Effector memory CD8-positive, alpha-beta T cell (primary cell): ENCODE measurements around the gene TEX11.
"Not testable (repeated sequence)": the region's sequence is repeated elsewhere in the genome, so short reads cannot be mapped to it uniquely, and the experiment has no call there.

ENCODE experiments used
- ATAC-seq: fragments of 150-1000 bp; cut with Tn5 transposase; replicated peaks from 2 replicates; pipeline ENCODE4 v1.10.0; 2021; ENCODE audit warnings: mild to moderate bottlenecking, moderate library complexity
- DNase-seq, 3 experiments: peaks; one replicate each; pipeline ENCODE4 v3.0.0; 2021
- H3K27ac Mint-ChIP-seq, 2 donors: one replicate each; pipeline ENCODE4 v1.8.0; 2022; ENCODE audit warnings: mild to moderate bottlenecking in 2 of 2, mixed read lengths in 2 of 2, moderate library complexity in 2 of 2
- H3K27me3 Mint-ChIP-seq, 2 donors: one replicate each; pipeline ENCODE4 v1.8.0; 2022; ENCODE audit warnings: mixed read lengths in 2 of 2
- H3K36me3 Mint-ChIP-seq: one replicate; pipeline ENCODE4 v1.8.0; 2022; ENCODE audit warnings: mild to moderate bottlenecking, moderate library complexity, mixed read lengths; ENCODE audit not compliant: insufficient read depth
- H3K4me1 Mint-ChIP-seq, 2 donors: one replicate each; pipeline ENCODE4 v1.8.0; 2022; ENCODE audit warnings: low read depth in 2 of 2, mixed read lengths in 2 of 2
- H3K4me3 Mint-ChIP-seq, 2 donors: one replicate each; pipeline ENCODE4 v1.8.0; 2022; ENCODE audit warnings: mild to moderate bottlenecking in 2 of 2, mixed read lengths in 2 of 2, moderate library complexity in 2 of 2
- H3K9me3 Mint-ChIP-seq, 2 donors: one replicate each; pipeline ENCODE4 v1.8.0; 2022; ENCODE audit warnings: mixed read lengths in 2 of 2

Gene TEX11

DNA sequence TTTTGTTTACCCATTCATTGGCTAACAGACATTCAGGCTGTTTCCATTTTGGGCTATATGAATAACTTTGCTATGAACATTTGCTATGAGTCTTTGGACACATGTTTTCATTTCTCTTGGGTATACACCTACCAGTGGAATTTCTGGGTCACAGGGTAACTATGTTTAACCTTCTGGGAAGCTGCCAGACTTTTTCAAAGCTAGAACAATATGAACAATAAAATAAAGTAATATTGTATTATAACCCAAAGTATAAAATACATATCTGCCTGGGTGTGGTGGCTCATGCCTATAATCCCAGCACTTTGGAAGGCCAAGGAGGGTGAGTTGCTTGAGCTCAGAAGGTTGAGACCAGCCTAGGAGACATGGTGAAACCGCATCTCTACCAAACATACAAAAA is 373.3 kb downstream of the TEX11 start:
- ATAC-seq (no peak), DNase-seq (no peak)
- H3K4me1 Mint-ChIP-seq: no peaks in the 10 kb centered on the region
- H3K27me3 Mint-ChIP-seq: peaks cover 23 to 27% of the 10 kb centered on the region in 2 donors
- H3K4me3 Mint-ChIP-seq: no peak overlapping the region
- no peak overlapping the region for H3K27ac Mint-ChIP-seq
- no peaks in the 10 kb centered on the region for H3K9me3 Mint-ChIP-seq
- H3K36me3 Mint-ChIP-seq: no peaks in the 10 kb centered on the region

GRCh38 chrX:70527610-70528345 is 380.7 kb downstream of the TEX11 start:
- H3K36me3 Mint-ChIP-seq: no peaks in the 10 kb centered on the region
- no peak overlapping the region for H3K27ac Mint-ChIP-seq
- peaks cover 5 to 12% of the 10 kb centered on the region in 2 donors for H3K27me3 Mint-ChIP-seq

DNA sequence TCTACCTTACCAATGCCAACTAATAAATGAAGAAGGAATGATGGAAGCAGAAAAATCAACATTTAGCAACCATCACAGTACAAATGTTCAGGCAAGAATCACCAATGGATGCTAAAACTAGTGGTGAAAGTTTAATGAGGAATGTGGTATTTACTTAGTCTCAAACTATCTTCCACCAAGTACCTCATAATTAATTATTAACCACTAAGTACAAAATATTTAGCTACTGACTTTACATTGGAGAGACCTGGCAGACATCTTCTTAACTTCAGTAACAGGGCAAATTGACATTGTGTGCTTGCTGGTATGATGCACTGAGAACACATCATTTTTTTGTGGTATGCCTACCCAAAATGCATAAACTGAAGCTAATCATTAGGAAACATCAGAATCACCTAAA is 381.5 kb downstream of the TEX11 start:
- Mint-ChIP-seq H3K4me1 (no peaks in the 10 kb centered on the region), H3K27me3 (peaks cover 2 to 9% of the 10 kb centered on the region in 2 donors), H3K9me3 (no peaks in the 10 kb centered on the region), H3K27ac (no peak overlapping the region), H3K4me3 (no peak overlapping the region), H3K36me3 (no peaks in the 10 kb centered on the region)
- ATAC-seq: no peak
- no peak for DNase-seq

More at GRCh38 chrX:70527610-70528345, 380.7 kb downstream of the TEX11 start:
- Mint-ChIP-seq H3K9me3 (no peaks in the 10 kb centered on the region), H3K4me3 (no peak overlapping the region), H3K4me1 (no peaks in the 10 kb centered on the region)
- ATAC-seq (no peak), DNase-seq (no peak)

GRCh38 chrX:70525733-70526132 is 382.8 kb downstream of the TEX11 start:
- DNase-seq (no peak), ATAC-seq (no peak)
- Mint-ChIP-seq H3K27ac (no peak overlapping the region), H3K4me3 (no peak overlapping the region), H3K36me3 (no peaks in the 10 kb centered on the region), H3K9me3 (no peaks in the 10 kb centered on the region), H3K4me1 (no peaks in the 10 kb centered on the region), H3K27me3 (no peaks in the 10 kb centered on the region)

DNA sequence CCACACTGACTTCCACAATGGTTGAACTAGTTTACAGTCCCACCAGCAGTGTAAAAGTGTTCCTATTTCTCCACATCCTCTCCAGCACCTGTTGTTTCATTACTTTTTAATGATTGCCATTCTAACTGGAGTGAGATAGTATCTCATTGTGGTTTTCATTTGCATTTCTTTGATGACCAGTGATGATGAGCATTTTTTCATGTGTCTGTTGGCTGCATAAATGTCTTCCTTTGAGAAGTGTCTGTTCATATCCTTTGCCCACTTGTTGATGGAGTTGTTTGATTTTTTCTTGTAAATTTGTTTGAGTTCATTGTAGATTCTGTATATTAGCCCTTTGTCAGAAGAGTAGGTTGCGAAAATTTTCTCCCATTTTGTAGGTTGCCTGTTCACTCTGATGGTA is 392.8 kb downstream of the TEX11 start:
- not testable (repeated sequence) for ATAC-seq, H3K4me3 Mint-ChIP-seq, DNase-seq, H3K36me3 Mint-ChIP-seq, H3K9me3 Mint-ChIP-seq, H3K4me1 Mint-ChIP-seq, H3K27ac Mint-ChIP-seq
- peaks cover 10 to 24% of the 10 kb centered on the region in 2 donors for H3K27me3 Mint-ChIP-seq

DNA sequence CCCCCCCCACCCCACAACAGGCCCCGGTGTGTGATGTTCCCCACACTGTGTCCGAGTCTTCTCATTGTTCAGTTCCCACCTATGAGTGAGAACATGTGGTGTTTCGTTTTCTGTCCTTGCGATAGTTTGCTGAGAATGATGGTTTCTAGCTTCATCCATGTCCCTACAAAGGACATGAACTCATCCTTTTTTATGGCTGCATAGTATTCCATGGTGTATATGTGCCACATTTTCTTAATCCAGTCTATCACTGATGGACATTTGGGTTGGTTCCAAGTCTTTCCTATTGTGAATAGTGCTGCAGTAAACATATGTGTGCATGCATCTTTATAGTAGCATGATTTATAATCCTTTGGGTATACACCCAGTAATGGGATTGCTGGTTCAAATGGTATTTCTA is 393.2 kb downstream of the TEX11 start:
- H3K4me3 Mint-ChIP-seq, DNase-seq, H3K9me3 Mint-ChIP-seq, ATAC-seq, H3K36me3 Mint-ChIP-seq, H3K27ac Mint-ChIP-seq, H3K4me1 Mint-ChIP-seq: not testable (repeated sequence)
- peaks cover 10 to 24% of the 10 kb centered on the region in 2 donors for H3K27me3 Mint-ChIP-seq

- Mint-ChIP-seq H3K36me3 (peaks cover 4% of the 10 kb centered on the region), H3K9me3 (no peaks in the 10 kb centered on the region)
- no peak for DNase-seq
Measured at GRCh38 chrX:70509078-70509477, 399.4 kb downstream of the TEX11 start.

GRCh38 chrX:70508296-70508911 is 400.1 kb downstream of the TEX11 start:
- no peak overlapping the region for H3K4me3 Mint-ChIP-seq
- H3K27ac Mint-ChIP-seq: no peak overlapping the region
- H3K27me3 Mint-ChIP-seq: peaks cover 0 to 7% of the 10 kb centered on the region in 2 donors
- H3K4me1 Mint-ChIP-seq: peaks cover 13 to 18% of the 10 kb centered on the region in 2 donors
- ATAC-seq (no peak), DNase-seq (no peak)
- no peaks in the 10 kb centered on the region for H3K9me3 Mint-ChIP-seq
- peaks cover 4% of the 10 kb centered on the region for H3K36me3 Mint-ChIP-seq

More at GRCh38 chrX:70509078-70509477, 399.4 kb downstream of the TEX11 start:
- Mint-ChIP-seq H3K4me1 (peaks cover 10 to 14% of the 10 kb centered on the region in 2 donors), H3K4me3 (no peak overlapping the region), H3K27ac (peak overlapping the region in 1 of 2 donors; percentile 11), H3K27me3 (peaks cover 0 to 7% of the 10 kb centered on the region in 2 donors)
- no peak for ATAC-seq

DNA sequence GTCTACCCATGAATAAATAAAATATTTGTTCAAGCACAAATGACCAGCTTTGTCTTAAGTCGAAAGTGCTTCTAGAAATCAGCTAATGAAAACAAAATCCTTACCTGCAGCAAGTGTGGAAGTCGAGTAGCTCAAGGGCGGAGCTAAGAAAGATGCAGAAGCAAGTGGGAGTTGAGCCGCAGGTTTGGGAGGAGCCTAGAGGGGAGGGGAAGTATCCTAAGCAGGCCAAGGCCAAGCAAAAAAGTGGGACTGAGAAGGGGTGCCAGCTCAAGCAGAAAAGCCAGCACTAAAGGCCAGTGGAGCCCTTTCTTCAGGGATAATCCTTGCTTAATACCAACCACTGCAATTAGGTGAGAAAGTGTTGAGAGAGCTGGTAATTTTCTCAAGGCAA is 403.1 kb downstream of the TEX11 start:
- Mint-ChIP-seq H3K27ac (peak overlapping the region; percentile 54 to 95), H3K9me3 (no peaks in the 10 kb centered on the region), H3K27me3 (peaks cover 0 to 7% of the 10 kb centered on the region in 2 donors), H3K4me3 (no peak overlapping the region), H3K4me1 (peaks cover 13 to 18% of the 10 kb centered on the region in 2 donors), H3K36me3 (peaks cover 8% of the 10 kb centered on the region)
- DNase-seq (no peak), ATAC-seq (no peak)

DNA sequence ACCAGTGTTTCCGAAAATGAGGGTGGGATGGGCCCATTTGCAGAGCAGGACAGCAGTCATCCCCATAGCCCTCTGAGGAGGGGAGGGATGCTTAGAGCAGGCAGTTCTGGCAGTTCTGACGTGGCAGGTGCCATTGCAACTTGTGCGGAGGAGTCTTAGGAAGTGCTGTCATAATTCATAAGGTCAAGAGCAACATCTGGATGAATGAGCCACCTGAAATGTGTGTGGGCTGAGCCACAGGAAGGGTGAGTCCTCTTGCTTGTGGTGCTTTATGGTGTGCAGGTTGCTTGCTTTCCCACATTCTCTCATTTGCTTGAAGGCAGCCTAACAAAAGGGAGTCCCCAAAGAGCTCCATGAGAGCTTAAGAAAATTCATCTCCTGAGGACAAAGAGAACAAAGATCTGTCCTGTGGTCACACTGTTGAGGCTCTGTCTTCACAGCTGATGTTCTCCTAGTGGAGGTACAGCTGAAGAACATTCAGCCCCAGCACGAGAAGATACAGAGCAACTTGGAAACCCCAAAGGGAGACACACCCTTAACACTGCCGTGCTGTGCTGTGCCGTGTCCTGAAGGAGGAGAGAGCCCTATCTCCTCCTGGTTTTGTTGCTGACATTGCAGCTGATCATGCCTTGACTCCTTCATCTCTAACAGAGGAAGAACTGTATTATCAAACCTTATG is 403.6 kb downstream of the TEX11 start:
- no peaks in the 10 kb centered on the region for H3K9me3 Mint-ChIP-seq
- H3K4me3 Mint-ChIP-seq: no peak overlapping the region
- ATAC-seq: no peak
- no peak for DNase-seq
- H3K36me3 Mint-ChIP-seq: peaks cover 10% of the 10 kb centered on the region
- peaks cover 13 to 18% of the 10 kb centered on the region in 2 donors for H3K4me1 Mint-ChIP-seq
- H3K27ac Mint-ChIP-seq: peak overlapping the region; percentile 54 to 95
- peaks cover 0 to 7% of the 10 kb centered on the region in 2 donors for H3K27me3 Mint-ChIP-seq

DNA sequence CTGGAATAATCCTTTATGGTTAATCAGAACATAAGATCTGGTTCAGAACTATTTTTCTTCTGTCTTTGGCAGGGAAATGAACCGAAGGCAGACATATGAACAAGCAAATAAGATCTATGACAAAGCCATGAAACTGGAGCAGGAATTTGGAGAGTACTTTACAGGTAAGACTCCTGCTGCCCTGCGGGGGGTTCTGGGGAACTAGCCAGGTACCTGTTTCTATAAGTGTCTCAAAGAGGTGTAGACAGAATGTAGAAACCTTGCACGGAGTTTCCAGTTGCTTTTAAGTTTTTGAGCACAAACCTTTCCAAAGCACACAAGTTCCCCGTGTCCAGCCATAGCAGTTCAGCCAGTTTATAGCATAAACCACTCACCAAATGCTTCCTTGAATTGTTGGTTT is 407.7 kb downstream of the TEX11 start:
- peaks cover 16% of the 10 kb centered on the region for H3K36me3 Mint-ChIP-seq
- H3K27me3 Mint-ChIP-seq: no peaks in the 10 kb centered on the region
- peaks cover 13 to 14% of the 10 kb centered on the region in 2 donors for H3K4me1 Mint-ChIP-seq
- H3K4me3 Mint-ChIP-seq: no peak overlapping the region
- no peak overlapping the region for H3K27ac Mint-ChIP-seq
- DNase-seq: no peak
- no peaks in the 10 kb centered on the region for H3K9me3 Mint-ChIP-seq
- ATAC-seq: no peak

DNA sequence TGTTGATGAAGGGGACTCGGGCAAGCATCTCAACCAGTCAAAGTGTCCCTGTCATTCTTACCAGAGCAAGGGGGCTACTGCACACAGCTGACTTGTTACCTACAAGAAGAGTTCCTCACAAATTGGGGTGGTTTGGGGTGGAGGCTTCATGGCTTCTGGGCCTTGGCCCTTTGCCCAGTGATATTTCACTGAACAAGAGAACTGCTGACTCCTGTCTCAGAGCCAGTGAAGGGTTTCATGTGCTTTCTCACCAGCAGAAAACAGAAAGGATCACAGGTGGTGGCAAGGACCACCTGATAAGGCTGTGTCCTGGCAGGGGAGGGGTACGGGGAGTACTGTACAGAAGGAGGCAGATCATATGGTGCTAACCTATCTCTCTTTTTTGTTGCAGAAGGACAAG is 410.4 kb downstream of the TEX11 start:
- no peak for ATAC-seq
- no peak for DNase-seq
- H3K9me3 Mint-ChIP-seq: no peaks in the 10 kb centered on the region
- H3K4me3 Mint-ChIP-seq: no peak overlapping the region
- peaks cover 23% of the 10 kb centered on the region for H3K36me3 Mint-ChIP-seq
- peak overlapping the region in 1 of 2 donors; percentile 62 for H3K27ac Mint-ChIP-seq
- H3K4me1 Mint-ChIP-seq: no peaks in the 10 kb centered on the region
- no peaks in the 10 kb centered on the region for H3K27me3 Mint-ChIP-seq

DNA sequence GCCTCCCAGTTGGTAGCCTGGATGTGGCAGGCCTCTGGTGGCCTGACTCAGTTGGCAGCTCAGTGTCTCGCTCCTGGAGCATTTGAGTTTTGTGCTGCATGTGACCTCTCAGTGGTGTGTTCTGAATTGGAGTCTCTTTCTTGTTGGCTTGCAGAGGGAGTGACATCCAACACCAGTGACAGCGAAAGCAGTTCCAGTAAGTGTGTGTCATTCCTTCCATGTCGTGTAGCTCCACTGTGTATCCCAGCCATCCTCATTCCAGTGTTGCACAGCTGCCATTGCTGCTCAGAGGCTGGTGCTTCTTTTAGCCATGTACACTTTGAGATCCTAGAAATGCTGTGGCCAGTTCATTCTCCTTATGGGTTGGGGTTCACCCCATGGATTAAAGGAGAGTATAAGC is 411.5 kb downstream of the TEX11 start:
- Mint-ChIP-seq H3K27ac (no peak overlapping the region), H3K36me3 (peaks cover 27% of the 10 kb centered on the region), H3K27me3 (no peaks in the 10 kb centered on the region), H3K4me3 (no peak overlapping the region), H3K9me3 (no peaks in the 10 kb centered on the region), H3K4me1 (no peaks in the 10 kb centered on the region)
- DNase-seq: no peak
- no peak for ATAC-seq

GRCh38 chrX:70496491-70496890 is 412.0 kb downstream of the TEX11 start:
- DNase-seq (no peak), ATAC-seq (no peak)
- no peak overlapping the region for H3K4me3 Mint-ChIP-seq
- H3K9me3 Mint-ChIP-seq: no peaks in the 10 kb centered on the region
- H3K4me1 Mint-ChIP-seq: no peaks in the 10 kb centered on the region
- no peaks in the 10 kb centered on the region for H3K27me3 Mint-ChIP-seq
- H3K27ac Mint-ChIP-seq: no peak overlapping the region
- peaks cover 28% of the 10 kb centered on the region for H3K36me3 Mint-ChIP-seq
